T-helper 1 cell treated with Interleukin-12 subunit alpha and Interleukin-12 subunit beta and Interleukin-4 antibody, amounts not matched to agents 30 μg/mL and 1 μg/mL, for 36 hours (primary cell): Measurements from ENCODE around the gene RAP1B.
"Not testable (repeated sequence)": the region's sequence is repeated elsewhere in the genome, so short reads cannot be mapped to it uniquely, and the experiment has no call there.

ENCODE experiments used
- H3K27ac Mint-ChIP-seq: one replicate; pipeline ENCODE4 v1.8.0; 2021; ENCODE audit warnings: mild to moderate bottlenecking, mixed read lengths
- H3K27me3 Mint-ChIP-seq: one replicate; pipeline ENCODE4 v1.8.0; 2021; ENCODE audit warnings: low read depth, mixed read lengths
- H3K36me3 Mint-ChIP-seq: one replicate; pipeline ENCODE4 v1.8.0; 2021; ENCODE audit warnings: low read depth, mixed read lengths
- H3K4me1 Mint-ChIP-seq: one replicate; pipeline ENCODE4 v1.8.0; 2021; ENCODE audit warnings: low read depth, mixed read lengths
- H3K4me3 Mint-ChIP-seq: one replicate; pipeline ENCODE4 v1.8.0; 2021; ENCODE audit warnings: mild to moderate bottlenecking, moderate library complexity, mixed read lengths
- H3K9me3 Mint-ChIP-seq: one replicate; pipeline ENCODE4 v1.8.0; 2021; ENCODE audit warnings: mixed read lengths

Gene RAP1B

GRCh38 chr12:68636268-68636667 lies 25.6 kb downstream of the RAP1B start:
- no peaks in the 10 kb centered on the region for H3K9me3 Mint-ChIP-seq
- no peak overlapping the region for H3K4me3 Mint-ChIP-seq
- no peaks in the 10 kb centered on the region for H3K27me3 Mint-ChIP-seq
- peaks cover 14% of the 10 kb centered on the region for H3K36me3 Mint-ChIP-seq
- H3K4me1 Mint-ChIP-seq, result peaks cover 43% of the 10 kb centered on the region
- H3K27ac Mint-ChIP-seq, result no peak overlapping the region

- not testable (repeated sequence) for H3K4me3 Mint-ChIP-seq, H3K27me3 Mint-ChIP-seq, H3K27ac Mint-ChIP-seq, H3K9me3 Mint-ChIP-seq
- peaks cover 11% of the 10 kb centered on the region for H3K36me3 Mint-ChIP-seq
- peaks cover 45% of the 10 kb centered on the region for H3K4me1 Mint-ChIP-seq
Observed at GRCh38 chr12:68637439-68637838, 26.7 kb downstream of the RAP1B start.

GRCh38 chr12:68638171-68638570 lies 27.5 kb downstream of the RAP1B start:
- Mint-ChIP-seq H3K9me3 (no peaks in the 10 kb centered on the region), H3K36me3 (peaks cover 13% of the 10 kb centered on the region), H3K27me3 (no peaks in the 10 kb centered on the region), H3K27ac (no peak overlapping the region), H3K4me3 (no peak overlapping the region), H3K4me1 (peaks cover 50% of the 10 kb centered on the region)

- peaks cover 49% of the 10 kb centered on the region for H3K4me1 Mint-ChIP-seq
- peaks cover 13% of the 10 kb centered on the region for H3K36me3 Mint-ChIP-seq
- no peaks in the 10 kb centered on the region for H3K9me3 Mint-ChIP-seq
- H3K4me3 Mint-ChIP-seq, result no peak overlapping the region
- no peak overlapping the region for H3K27ac Mint-ChIP-seq
- no peaks in the 10 kb centered on the region for H3K27me3 Mint-ChIP-seq
Observed at GRCh38 chr12:68638721-68639395, 28.2 kb downstream of the RAP1B start.

GRCh38 chr12:68639396-68639767 lies 28.7 kb downstream of the RAP1B start:
- Mint-ChIP-seq H3K9me3 (no peaks in the 10 kb centered on the region), H3K36me3 (peaks cover 13% of the 10 kb centered on the region), H3K4me1 (peaks cover 49% of the 10 kb centered on the region), H3K27ac (peak overlapping the region; percentile 9), H3K27me3 (no peaks in the 10 kb centered on the region), H3K4me3 (no peak overlapping the region)

- Mint-ChIP-seq H3K27ac (peak overlapping the region; percentile 57), H3K4me3 (peak overlapping the region; percentile 37), H3K4me1 (peaks cover 51% of the 10 kb centered on the region), H3K9me3 (no peaks in the 10 kb centered on the region), H3K36me3 (peaks cover 12% of the 10 kb centered on the region), H3K27me3 (no peaks in the 10 kb centered on the region)
Observed at GRCh38 chr12:68641138-68641537, 30.4 kb downstream of the RAP1B start.

- Mint-ChIP-seq H3K4me3 (no peak overlapping the region), H3K27me3 (no peaks in the 10 kb centered on the region), H3K36me3 (peaks cover 23% of the 10 kb centered on the region), H3K4me1 (peaks cover 47% of the 10 kb centered on the region), H3K27ac (no peak overlapping the region), H3K9me3 (no peaks in the 10 kb centered on the region)
Observed at GRCh38 chr12:68646484-68646883, 35.8 kb downstream of the RAP1B start.

GRCh38 chr12:68647507-68647906 lies 36.8 kb downstream of the RAP1B start:
- Mint-ChIP-seq H3K36me3 (peaks cover 22% of the 10 kb centered on the region), H3K4me1 (peaks cover 41% of the 10 kb centered on the region), H3K27ac (peak overlapping the region; percentile 9), H3K9me3 (no peaks in the 10 kb centered on the region), H3K4me3 (no peak overlapping the region), H3K27me3 (no peaks in the 10 kb centered on the region)

- H3K27me3 Mint-ChIP-seq, result no peaks in the 10 kb centered on the region
- H3K9me3 Mint-ChIP-seq, result no peaks in the 10 kb centered on the region
- peaks cover 36% of the 10 kb centered on the region for H3K4me1 Mint-ChIP-seq
- H3K4me3 Mint-ChIP-seq, result no peak overlapping the region
- peak overlapping the region; percentile 36 for H3K27ac Mint-ChIP-seq
- peaks cover 22% of the 10 kb centered on the region for H3K36me3 Mint-ChIP-seq
Observed at GRCh38 chr12:68648179-68648578, 37.5 kb downstream of the RAP1B start.

- H3K36me3 Mint-ChIP-seq, result peaks cover 16% of the 10 kb centered on the region
- no peak overlapping the region for H3K27ac Mint-ChIP-seq
- H3K4me3 Mint-ChIP-seq, result no peak overlapping the region
- H3K4me1 Mint-ChIP-seq, result peaks cover 8% of the 10 kb centered on the region
- H3K9me3 Mint-ChIP-seq, result no peaks in the 10 kb centered on the region
- H3K27me3 Mint-ChIP-seq, result no peaks in the 10 kb centered on the region
Observed at GRCh38 chr12:68665016-68665569, 54.4 kb downstream of the RAP1B start.

GRCh38 chr12:68667291-68667690 lies 56.6 kb downstream of the RAP1B start:
- H3K36me3 Mint-ChIP-seq, result peaks cover 16% of the 10 kb centered on the region
- H3K4me1 Mint-ChIP-seq, result peaks cover 13% of the 10 kb centered on the region
- no peaks in the 10 kb centered on the region for H3K9me3 Mint-ChIP-seq
- no peak overlapping the region for H3K4me3 Mint-ChIP-seq
- H3K27me3 Mint-ChIP-seq, result no peaks in the 10 kb centered on the region
- no peak overlapping the region for H3K27ac Mint-ChIP-seq

- peaks cover 13% of the 10 kb centered on the region for H3K4me1 Mint-ChIP-seq
- no peaks in the 10 kb centered on the region for H3K27me3 Mint-ChIP-seq
- H3K27ac Mint-ChIP-seq, result no peak overlapping the region
- H3K36me3 Mint-ChIP-seq, result peaks cover 16% of the 10 kb centered on the region
- H3K9me3 Mint-ChIP-seq, result no peaks in the 10 kb centered on the region
- no peak overlapping the region for H3K4me3 Mint-ChIP-seq
Observed at GRCh38 chr12:68667896-68668295, 57.2 kb downstream of the RAP1B start.

GRCh38 chr12:68671179-68671578 lies 60.5 kb downstream of the RAP1B start:
- H3K27ac Mint-ChIP-seq, result no peak overlapping the region
- H3K9me3 Mint-ChIP-seq, result no peaks in the 10 kb centered on the region
- H3K4me1 Mint-ChIP-seq, result peaks cover 29% of the 10 kb centered on the region
- H3K36me3 Mint-ChIP-seq, result peaks cover 9% of the 10 kb centered on the region
- no peaks in the 10 kb centered on the region for H3K27me3 Mint-ChIP-seq
- no peak overlapping the region for H3K4me3 Mint-ChIP-seq

GRCh38 chr12:68673788-68674187 lies 63.1 kb downstream of the RAP1B start:
- H3K4me1 Mint-ChIP-seq, result peaks cover 29% of the 10 kb centered on the region
- no peaks in the 10 kb centered on the region for H3K9me3 Mint-ChIP-seq
- H3K36me3 Mint-ChIP-seq, result peaks cover 4% of the 10 kb centered on the region
- peak overlapping the region; percentile 50 for H3K4me3 Mint-ChIP-seq
- H3K27ac Mint-ChIP-seq, result peak overlapping the region; percentile 75
- no peaks in the 10 kb centered on the region for H3K27me3 Mint-ChIP-seq

- Mint-ChIP-seq H3K4me3 (no peak overlapping the region), H3K36me3 (peaks cover 6% of the 10 kb centered on the region), H3K27ac (peak overlapping the region; percentile 75), H3K9me3 (no peaks in the 10 kb centered on the region), H3K27me3 (no peaks in the 10 kb centered on the region), H3K4me1 (peaks cover 31% of the 10 kb centered on the region)
Observed at GRCh38 chr12:68674376-68674775, 63.7 kb downstream of the RAP1B start.
